ENCODE data around the gene CAD.
"Not testable (repeated sequence)": the region's sequence is repeated elsewhere in the genome, so short reads cannot be mapped to it uniquely, and the experiment has no call there.

Gene CAD

DNA sequence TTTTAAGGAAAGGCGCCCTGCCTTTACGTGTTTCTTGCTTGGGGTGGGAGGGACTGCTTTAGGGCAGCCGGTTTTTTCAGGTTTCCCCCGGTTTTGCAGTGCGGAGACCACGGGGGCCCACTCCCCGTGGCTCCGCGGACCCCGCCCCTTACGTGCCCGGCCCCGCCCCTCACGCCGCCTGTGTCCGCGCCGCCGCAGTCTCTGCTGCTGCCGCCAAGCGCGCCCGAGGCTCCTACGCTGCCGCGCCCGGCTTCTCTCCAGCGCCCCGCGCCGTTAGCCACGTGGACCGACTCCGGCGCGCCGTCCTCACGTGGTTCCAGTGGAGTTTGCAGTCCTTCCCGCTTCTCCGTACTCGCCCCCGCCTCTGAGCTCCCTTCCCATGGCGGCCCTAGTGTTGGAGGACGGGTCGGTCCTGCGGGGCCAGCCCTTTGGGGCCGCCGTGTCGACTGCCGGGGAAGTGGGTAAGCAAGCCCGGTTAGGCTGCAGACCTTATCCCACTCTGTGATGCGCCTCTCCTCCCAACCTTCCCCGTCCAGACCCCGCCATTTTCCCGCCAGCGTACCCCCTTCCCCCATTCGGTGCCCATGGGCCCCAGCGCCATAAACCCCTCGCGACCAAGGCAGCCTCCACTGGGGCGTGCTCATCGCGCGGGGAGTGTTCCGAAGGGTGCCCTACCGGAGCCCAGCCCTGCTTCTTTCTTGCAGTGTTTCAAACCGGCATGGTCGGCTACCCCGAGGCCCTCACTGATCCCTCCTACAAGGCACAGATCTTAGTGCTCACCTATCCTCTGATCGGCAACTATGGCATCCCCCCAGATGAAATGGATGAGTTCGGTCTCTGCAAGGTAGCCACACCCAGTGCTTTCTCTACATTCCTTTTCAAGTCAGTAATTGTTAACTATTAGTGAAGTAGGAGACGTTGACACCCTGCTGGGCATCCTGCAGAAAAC, at the start of gene CAD:
CAD (plus strand) TSS at position 197 of the 949 bp plus-strand sequence; CDS start at position 380, 183 bp downstream.
- Histone ChIP-seq H3K9me3 (ENCODE audit: low read length) (no peaks in the 10 kb centered on the region), H3K4me3 (ENCODE audit: low read length) (peak within 1 kb of the TSS; percentile 42), H3K27me3 (ENCODE audit: insufficient read depth, low read length) (no peaks in the 10 kb centered on the region), H3K4me1 (ENCODE audit: insufficient read depth, low read length) (peaks cover 11% of the 10 kb centered on the region), H2AFZ (ENCODE audit: low read depth, low read length) (no peak within 1 kb of the TSS), H3K36me3 (ENCODE audit: insufficient read depth, low read length) (peaks cover 55% of the 10 kb centered on the region)

DNA sequence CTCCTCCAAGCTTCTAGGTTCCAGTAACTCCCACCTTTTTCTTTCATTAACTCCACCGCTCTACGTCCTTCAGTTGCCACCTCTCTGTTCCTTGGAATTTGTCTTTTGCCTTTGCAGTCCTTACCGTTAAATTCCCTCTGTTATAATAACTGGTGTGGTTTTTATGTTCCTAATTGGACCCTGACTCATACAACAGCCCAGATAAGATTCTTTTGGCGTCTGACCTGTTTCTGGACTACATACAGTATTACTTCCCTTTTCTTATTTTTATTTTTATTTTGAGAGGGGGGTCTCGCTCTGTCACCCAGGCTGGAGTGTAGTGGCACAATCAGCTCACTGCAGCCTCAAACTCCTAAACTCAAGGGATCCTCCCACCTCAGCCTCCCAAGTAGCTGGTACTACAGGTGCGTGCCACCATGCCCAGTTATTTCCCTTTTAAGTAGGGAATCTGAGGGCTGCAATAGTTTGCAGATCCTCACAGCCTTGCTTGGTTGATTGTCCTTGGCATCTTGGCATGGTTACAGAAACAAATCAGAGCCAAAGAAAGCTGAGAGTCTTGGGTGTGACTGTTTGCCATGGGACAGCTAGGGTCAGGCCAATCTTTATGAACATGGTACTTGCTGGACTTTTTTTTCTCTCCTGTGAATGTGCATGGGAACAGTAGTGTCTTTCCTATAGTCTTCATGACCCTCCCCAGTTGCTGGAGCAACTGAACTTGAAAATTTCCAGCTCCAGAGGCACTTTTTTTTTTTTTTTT, 46.4 kb upstream of the CAD start:
- Histone ChIP-seq H2AFZ (ENCODE audit: low read depth, low read length) (no peak overlapping the region), H3K9me3 (ENCODE audit: low read length) (no peaks in the 10 kb centered on the region), H3K27me3 (ENCODE audit: insufficient read depth, low read length) (peaks cover 35% of the 10 kb centered on the region), H3K4me3 (ENCODE audit: low read length) (no peak overlapping the region), H3K4me1 (ENCODE audit: insufficient read depth, low read length) (no peaks in the 10 kb centered on the region), H3K36me3 (ENCODE audit: insufficient read depth, low read length) (no peaks in the 10 kb centered on the region)

DNA sequence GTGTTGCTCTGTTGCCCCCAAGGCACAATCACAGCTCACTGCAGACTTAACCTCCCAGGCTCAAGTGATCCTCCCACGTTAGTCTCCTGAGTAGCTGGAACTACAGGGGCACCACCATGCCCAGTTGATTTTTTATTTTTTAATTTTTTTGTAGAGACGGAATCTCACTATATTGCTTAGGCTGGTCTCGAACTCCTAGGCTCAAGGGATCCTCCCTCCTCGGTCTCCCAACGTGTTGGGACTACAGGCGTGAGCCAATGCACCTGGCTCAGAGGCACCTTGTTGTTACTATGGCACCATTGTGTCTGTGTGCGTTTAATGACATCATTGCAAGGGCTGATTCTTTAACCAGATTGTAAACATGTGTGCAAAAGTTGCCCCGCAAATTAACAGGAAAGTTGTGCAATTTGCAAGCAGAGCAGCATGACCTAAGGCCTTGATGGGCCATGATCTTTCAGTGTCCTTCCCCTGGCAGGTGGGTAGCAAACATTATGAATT, 45.8 kb upstream of the CAD start:
- Histone ChIP-seq H2AFZ (ENCODE audit: low read depth, low read length) (no peak overlapping the region), H3K36me3 (ENCODE audit: insufficient read depth, low read length) (no peaks in the 10 kb centered on the region), H3K4me3 (ENCODE audit: low read length) (no peak overlapping the region), H3K4me1 (ENCODE audit: insufficient read depth, low read length) (no peaks in the 10 kb centered on the region), H3K27me3 (ENCODE audit: insufficient read depth, low read length) (peaks cover 39% of the 10 kb centered on the region), H3K9me3 (ENCODE audit: low read length) (no peaks in the 10 kb centered on the region)

DNA sequence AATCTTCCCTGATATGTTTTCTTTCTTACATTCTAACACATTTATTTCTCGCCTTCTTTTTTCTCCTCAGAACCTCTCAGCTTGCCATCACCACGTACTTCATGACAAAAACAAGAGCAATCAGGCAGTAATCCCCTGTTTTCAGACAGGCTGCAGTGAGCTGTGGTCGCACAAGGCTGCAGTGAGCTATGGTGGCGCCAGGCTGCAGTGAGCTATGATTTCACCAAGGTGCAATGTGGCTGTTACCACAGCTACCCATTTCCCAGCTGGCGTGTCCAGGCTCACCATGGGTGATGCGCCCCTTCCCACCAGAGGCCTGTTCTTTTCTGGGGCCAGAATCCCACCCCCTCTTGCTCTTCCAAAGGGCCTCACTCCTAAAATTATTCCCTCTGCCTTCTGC, 42.5 kb upstream of the CAD start:
- Histone ChIP-seq H3K36me3 (ENCODE audit: insufficient read depth, low read length) (no peaks in the 10 kb centered on the region), H3K9me3 (ENCODE audit: low read length) (no peaks in the 10 kb centered on the region), H3K27me3 (ENCODE audit: insufficient read depth, low read length) (peaks cover 35% of the 10 kb centered on the region), H3K4me3 (ENCODE audit: low read length) (no peak overlapping the region), H3K4me1 (ENCODE audit: insufficient read depth, low read length) (no peaks in the 10 kb centered on the region), H2AFZ (ENCODE audit: low read depth, low read length) (no peak overlapping the region)

- no peak overlapping the region for H2AFZ ChIP-seq (ENCODE audit: low read depth, low read length)
- H3K9me3 ChIP-seq (ENCODE audit: low read length): no peaks in the 10 kb centered on the region
- no peaks in the 10 kb centered on the region for H3K36me3 ChIP-seq (ENCODE audit: insufficient read depth, low read length)
- no peak overlapping the region for H3K4me3 ChIP-seq (ENCODE audit: low read length)
- no peaks in the 10 kb centered on the region for H3K4me1 ChIP-seq (ENCODE audit: insufficient read depth, low read length)
- peaks cover 32% of the 10 kb centered on the region for H3K27me3 ChIP-seq (ENCODE audit: insufficient read depth, low read length)
Observed at GRCh38 chr2:27175330-27175729, 41.8 kb upstream of the CAD start.

- not testable (repeated sequence) for H3K36me3 ChIP-seq (ENCODE audit: insufficient read depth, low read length); H2AFZ ChIP-seq (ENCODE audit: low read depth, low read length); H3K4me3 ChIP-seq (ENCODE audit: low read length); H3K4me1 ChIP-seq (ENCODE audit: insufficient read depth, low read length); H3K9me3 ChIP-seq (ENCODE audit: low read length)
- H3K27me3 ChIP-seq (ENCODE audit: insufficient read depth, low read length): peaks cover 34% of the 10 kb centered on the region
Observed at GRCh38 chr2:27175781-27176180, 41.4 kb upstream of the CAD start.

DNA sequence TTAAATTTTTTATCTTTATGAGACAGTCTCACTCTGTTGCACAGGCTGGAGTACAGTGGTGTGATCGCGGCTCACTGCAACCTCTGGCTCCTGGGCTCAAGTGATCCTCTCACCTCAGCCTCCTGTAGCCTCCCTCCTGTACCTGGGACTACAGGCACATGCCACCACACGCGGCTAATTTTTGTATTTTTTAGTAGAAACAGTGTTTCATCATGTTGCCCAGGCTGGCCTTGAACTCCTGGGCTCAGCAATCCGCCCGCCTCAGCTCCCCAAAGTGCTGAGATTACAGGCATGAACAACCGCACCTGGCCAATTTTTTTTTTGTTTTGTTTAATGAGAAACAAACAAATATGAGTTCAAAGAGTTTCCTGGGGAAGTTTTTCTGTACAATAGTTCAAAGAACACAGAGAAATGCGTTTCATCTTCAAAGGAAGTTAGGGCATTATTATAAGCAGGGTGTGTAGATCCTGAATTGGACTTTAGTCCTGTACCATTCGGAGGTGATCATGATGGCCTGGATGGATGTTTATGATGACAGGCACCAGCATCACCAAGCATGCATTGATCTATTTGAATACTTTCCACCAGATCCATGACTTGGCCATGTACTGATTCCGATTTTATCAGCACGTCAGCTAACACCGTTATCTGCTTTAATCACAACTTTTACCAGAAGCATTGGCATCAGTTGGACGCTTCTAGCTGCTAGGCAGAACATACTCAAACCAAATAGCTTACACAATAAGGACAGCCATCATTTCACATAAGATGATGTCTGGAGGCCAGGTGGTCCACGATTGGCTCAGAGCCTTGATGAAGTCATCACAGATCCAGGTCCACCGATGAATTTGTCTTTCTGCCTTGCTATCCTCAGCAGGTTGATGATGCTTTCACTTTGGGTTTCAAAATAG, 39.5 kb upstream of the CAD start:
- H3K27me3 ChIP-seq (ENCODE audit: insufficient read depth, low read length): peaks cover 27% of the 10 kb centered on the region
- no peaks in the 10 kb centered on the region for H3K36me3 ChIP-seq (ENCODE audit: insufficient read depth, low read length)
- H3K9me3 ChIP-seq (ENCODE audit: low read length): no peaks in the 10 kb centered on the region
- no peak overlapping the region for H3K4me3 ChIP-seq (ENCODE audit: low read length)
- peaks cover 4% of the 10 kb centered on the region for H3K4me1 ChIP-seq (ENCODE audit: insufficient read depth, low read length)
- no peak overlapping the region for H2AFZ ChIP-seq (ENCODE audit: low read depth, low read length)

DNA sequence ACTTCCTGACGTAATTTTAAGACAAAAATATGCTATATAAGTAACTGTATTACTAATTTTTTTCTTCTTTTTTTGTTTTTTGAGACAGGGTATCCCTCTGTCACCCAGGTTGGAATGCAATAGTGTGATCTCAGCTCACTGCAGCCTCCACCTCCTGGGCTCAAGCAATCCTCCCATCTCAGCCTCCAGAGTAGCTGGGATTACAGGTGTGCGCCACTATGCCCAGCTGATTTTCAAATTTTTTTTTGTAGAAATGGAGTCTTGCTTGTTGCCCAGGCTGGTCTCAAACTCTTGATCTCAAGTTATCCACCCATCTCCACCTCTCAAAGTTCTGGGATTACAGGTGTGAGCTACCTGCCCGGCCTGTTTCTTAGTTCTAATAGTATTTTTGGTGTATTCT, 38.7 kb upstream of the CAD start:
- H3K27me3 ChIP-seq (ENCODE audit: insufficient read depth, low read length): peaks cover 21% of the 10 kb centered on the region
- no peak overlapping the region for H3K4me3 ChIP-seq (ENCODE audit: low read length)
- H3K4me1 ChIP-seq (ENCODE audit: insufficient read depth, low read length): peaks cover 4% of the 10 kb centered on the region
- no peaks in the 10 kb centered on the region for H3K9me3 ChIP-seq (ENCODE audit: low read length)
- no peaks in the 10 kb centered on the region for H3K36me3 ChIP-seq (ENCODE audit: insufficient read depth, low read length)
- H2AFZ ChIP-seq (ENCODE audit: low read depth, low read length): no peak overlapping the region

- Histone ChIP-seq H3K4me3 (ENCODE audit: low read length) (no peak overlapping the region), H3K9me3 (ENCODE audit: low read length) (no peaks in the 10 kb centered on the region), H3K27me3 (ENCODE audit: insufficient read depth, low read length) (peaks cover 14% of the 10 kb centered on the region), H3K36me3 (ENCODE audit: insufficient read depth, low read length) (no peaks in the 10 kb centered on the region), H3K4me1 (ENCODE audit: insufficient read depth, low read length) (peaks cover 4% of the 10 kb centered on the region), H2AFZ (ENCODE audit: low read depth, low read length) (no peak overlapping the region)
Observed at GRCh38 chr2:27179344-27180000, 37.7 kb upstream of the CAD start.

DNA sequence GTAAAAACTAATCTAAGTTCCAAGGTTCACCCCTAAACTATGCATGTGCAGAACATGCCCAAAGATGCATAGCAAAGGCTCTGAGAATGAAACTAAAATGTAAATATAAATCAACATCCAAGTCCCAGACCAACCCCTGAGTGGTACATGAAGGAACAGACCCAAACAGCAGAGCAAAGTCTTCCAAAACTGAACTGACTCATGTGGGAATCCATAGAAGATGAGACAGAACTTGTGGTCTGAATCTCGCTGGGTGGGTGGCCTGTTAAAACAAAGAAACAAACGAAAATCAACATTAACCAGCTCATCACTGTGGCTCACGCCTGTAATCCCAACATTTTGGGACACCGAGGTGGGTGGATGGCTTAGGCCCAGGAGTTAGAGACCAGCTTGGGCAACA, 34.8 kb upstream of the CAD start:
- Histone ChIP-seq H3K4me1 (ENCODE audit: insufficient read depth, low read length) (peaks cover 4% of the 10 kb centered on the region), H3K4me3 (ENCODE audit: low read length) (no peak overlapping the region), H3K27me3 (ENCODE audit: insufficient read depth, low read length) (peaks cover 5% of the 10 kb centered on the region), H3K9me3 (ENCODE audit: low read length) (no peaks in the 10 kb centered on the region), H3K36me3 (ENCODE audit: insufficient read depth, low read length) (no peaks in the 10 kb centered on the region), H2AFZ (ENCODE audit: low read depth, low read length) (no peak overlapping the region)

DNA sequence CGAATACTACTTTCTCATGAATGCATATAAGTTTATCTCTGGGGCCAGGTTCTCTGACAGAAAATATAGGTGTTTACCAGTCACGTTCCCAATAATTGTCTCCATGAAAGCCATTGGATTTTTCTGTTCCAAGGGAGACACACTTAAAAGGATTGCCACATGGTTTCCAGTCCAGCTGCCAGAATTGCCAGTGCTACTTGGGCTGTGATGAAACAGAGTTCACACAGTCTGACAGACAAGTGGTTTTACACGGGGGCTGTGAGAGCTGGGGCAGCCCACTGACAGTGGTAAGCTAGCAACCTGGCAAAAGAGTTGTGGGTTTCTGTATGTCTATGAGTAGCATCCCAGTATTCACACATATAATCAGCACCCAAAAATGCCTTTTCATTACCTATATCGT, 33.1 kb upstream of the CAD start:
- Histone ChIP-seq H3K4me3 (ENCODE audit: low read length) (no peak overlapping the region), H2AFZ (ENCODE audit: low read depth, low read length) (no peak overlapping the region), H3K4me1 (ENCODE audit: insufficient read depth, low read length) (peaks cover 4% of the 10 kb centered on the region), H3K36me3 (ENCODE audit: insufficient read depth, low read length) (no peaks in the 10 kb centered on the region), H3K9me3 (ENCODE audit: low read length) (peaks cover 1% of the 10 kb centered on the region), H3K27me3 (ENCODE audit: insufficient read depth, low read length) (peaks cover 5% of the 10 kb centered on the region)

GRCh38 chr2:27185331-27186026, 31.7 kb upstream of the CAD start:
- Histone ChIP-seq H2AFZ (ENCODE audit: low read depth, low read length) (no peak overlapping the region), H3K4me3 (ENCODE audit: low read length) (no peak overlapping the region), H3K9me3 (ENCODE audit: low read length) (peaks cover 1% of the 10 kb centered on the region), H3K36me3 (ENCODE audit: insufficient read depth, low read length) (no peaks in the 10 kb centered on the region), H3K27me3 (ENCODE audit: insufficient read depth, low read length) (peaks cover 5% of the 10 kb centered on the region), H3K4me1 (ENCODE audit: insufficient read depth, low read length) (peaks cover 4% of the 10 kb centered on the region)

All from neuron (in vitro differentiated cells).